Fibroblast of the aortic adventitia (primary cell): ENCODE measurements around the gene LDLRAD3. TPM values are rescaled to one million over a fixed set of nuclear protein-coding genes. Genes with fewer than 3 reads are reported as not detected.
A peak's percentile ranks its signal among the peaks of the same experiment; 100 is the strongest.

Experiments
- DNase-seq: peaks from one replicate; pipeline ENCODE4 v3.0.0-alpha.2; 2010; ENCODE audit warnings: low read depth
- H3K4me3 ChIP-seq: 2 replicates; pipeline ENCODE4 v1.5.1; 2011; ENCODE audit warnings: low read depth, mild to moderate bottlenecking, control low read depth, low read length, moderate library complexity
- CTCF ChIP-seq: IDR thresholded peaks from 2 replicates; pipeline ENCODE4 v1.5.1; 2011; ENCODE audit warnings: mild to moderate bottlenecking, low read length, control low read depth, inconsistent platforms; ENCODE audit not compliant: insufficient read depth
- total RNA-seq: library from RNA; depleted of rRNA; stranded (reverse); fragments of >200 nt; gene quantifications from 2 replicates; pipeline ENCODE4 v1.2.3, GENCODE V29; 2012; ENCODE audit warnings: low replicate concordance

LDLRAD3 gene
- total RNA-seq, 1 donor: 10.8 TPM

- no peak for TF ChIP-seq CTCF
- no peak overlapping the region for H3K4me3 ChIP-seq
- peak; percentile 18 for DNase-seq
These were observed 299.8 kb downstream of the LDLRAD3 start for GRCh38 chr11:36243641-36244040.

DNA sequence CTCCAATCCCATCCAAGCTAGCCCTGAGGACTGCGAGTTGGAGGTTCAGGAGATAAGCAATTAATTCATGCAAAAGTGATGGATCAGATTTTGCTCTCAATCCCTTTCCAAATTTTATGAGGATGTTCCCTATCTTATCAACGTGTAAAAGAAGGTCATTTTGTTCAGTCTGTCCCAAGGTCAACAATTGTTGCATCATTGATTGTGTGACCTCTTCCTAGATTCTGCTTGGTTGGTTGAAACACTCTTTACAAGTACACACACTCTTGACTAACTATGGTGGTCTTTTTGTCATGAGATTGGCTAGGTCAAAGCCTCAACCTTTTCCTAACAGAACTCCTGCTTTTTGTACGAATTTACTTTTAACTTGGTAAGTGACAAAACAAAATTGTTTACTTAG, 303.6 kb downstream of the LDLRAD3 start:
- H3K4me3 ChIP-seq: no peak overlapping the region
- no peak for TF ChIP-seq CTCF
- no peak for DNase-seq

GRCh38 chr11:36248436-36248835, 304.6 kb downstream of the LDLRAD3 start:
- no peak overlapping the region for H3K4me3 ChIP-seq
- TF ChIP-seq CTCF: no peak
- no peak for DNase-seq

DNA sequence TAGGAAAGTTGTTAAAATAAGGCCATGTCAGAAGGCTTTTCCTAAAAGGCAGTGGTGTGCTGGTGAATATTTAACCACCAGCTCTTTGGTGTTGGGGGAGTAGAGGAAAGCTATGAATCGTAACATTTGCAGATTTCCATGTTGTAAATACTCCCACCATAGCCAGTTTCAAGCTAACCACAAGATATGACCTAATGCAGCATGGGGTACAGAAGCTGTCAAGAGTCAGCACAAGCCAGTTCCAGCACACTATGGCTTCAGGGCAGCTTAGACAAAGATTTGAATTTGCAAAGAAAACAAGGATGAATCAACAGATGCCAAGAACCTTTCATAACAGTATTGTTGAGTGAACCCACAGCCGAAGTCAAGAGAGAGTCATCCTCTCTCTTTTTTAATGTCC, 305.4 kb downstream of the LDLRAD3 start:
- no peak for TF ChIP-seq CTCF
- peak; percentile 77 for DNase-seq

GRCh38 chr11:36251823-36252222, 308.0 kb downstream of the LDLRAD3 start:
- H3K4me3 ChIP-seq: no peak overlapping the region
- DNase-seq: no peak
- TF ChIP-seq CTCF: no peak

More for the DNA sequence above, 305.4 kb downstream of the LDLRAD3 start:
- no peak overlapping the region for H3K4me3 ChIP-seq

DNA sequence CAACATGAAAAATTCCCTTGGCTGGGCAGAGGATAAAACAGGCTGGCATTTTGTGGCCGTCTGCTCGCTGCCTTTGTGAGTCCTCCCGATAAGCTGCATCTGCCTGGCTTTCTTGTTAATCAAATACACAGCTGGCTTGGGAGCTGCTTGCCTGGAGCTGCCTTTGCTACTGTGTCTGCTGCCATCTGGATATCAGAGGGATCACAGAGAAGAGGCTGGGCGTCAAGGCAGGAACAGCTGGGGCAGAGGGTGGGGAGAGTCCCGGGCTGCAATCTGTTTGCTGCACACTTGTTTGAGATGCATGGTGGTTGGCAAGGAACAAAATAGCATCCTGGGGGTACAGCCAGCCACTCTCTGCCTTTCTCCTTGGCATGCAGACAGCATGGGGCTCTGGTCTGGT, 309.4 kb downstream of the LDLRAD3 start:
- TF ChIP-seq CTCF: no peak
- H3K4me3 ChIP-seq: no peak overlapping the region
- DNase-seq: no peak

DNA sequence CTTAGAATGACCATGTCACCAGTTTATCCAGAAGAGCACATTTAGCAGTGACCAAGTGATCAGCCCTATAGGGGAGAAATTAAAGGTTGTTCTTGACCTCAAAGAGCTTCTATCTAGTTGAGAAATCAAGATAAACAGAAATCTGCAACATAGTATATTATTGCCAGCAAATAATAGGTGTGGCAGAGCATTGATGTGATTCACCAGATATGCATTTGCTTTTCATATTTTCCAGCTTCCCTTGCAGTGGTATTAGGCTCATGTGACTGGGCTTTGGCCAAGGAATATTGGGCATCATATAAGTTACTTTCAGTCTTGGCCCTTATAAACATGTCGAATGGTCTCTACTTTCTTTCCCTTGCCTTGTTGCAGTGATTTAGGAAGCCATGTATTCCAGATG, 310.9 kb downstream of the LDLRAD3 start:
- peak; percentile 72 for DNase-seq

More for the DNA sequence above, 310.9 kb downstream of the LDLRAD3 start:
- TF ChIP-seq CTCF: no peak
- no peak overlapping the region for H3K4me3 ChIP-seq
